ENCODE data around the gene RNF157. TPM values are rescaled to one million over a fixed set of nuclear protein-coding genes. Genes with fewer than 3 reads are reported as not detected.

The RNF157 gene
- total RNA-seq, 4 donors from 2014 or later: 0.85 to 3.4 (median 1.3) TPM

DNA sequence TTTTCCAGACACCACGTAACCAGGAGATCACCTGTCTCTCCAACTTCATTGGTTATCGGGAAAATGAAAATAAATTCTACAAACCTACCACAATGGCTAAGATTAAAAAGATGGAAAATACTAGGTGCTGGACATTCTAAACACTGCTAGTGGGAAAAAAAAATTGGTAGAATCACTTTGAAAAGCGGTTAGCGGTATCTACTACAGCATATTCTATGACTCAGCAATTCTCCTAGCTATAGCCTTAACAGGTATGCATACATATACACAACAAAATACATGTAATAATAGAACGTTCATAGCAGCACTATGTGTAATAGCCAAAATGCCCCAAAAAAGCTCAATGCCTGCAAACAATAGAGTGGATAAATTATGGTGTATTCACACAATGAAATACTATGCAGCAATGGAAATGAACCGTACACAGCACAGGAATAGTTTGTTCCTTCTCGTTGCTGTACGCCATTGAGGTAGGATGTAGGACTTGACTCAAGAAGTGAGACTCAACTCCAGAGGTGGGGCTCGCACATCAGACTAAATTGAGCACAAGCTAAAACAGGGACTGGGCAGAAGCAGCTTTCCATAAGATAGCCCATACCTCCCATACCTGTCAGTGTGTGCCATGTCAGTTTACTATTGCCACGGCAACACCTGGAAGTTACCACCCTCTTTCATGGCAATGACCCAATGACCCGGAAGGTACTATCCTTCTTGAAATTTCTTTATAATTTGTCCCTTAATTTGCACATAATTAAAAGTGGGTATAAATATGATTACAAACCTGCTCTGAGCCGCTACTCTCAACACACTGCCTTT lies 44.8 kb downstream of the RNF157 start:
- Histone ChIP-seq H3K36me3 (no peaks in the 10 kb centered on the region), H3K4me3 (no peak overlapping the region), H3K27me3 (no peaks in the 10 kb centered on the region), H3K9me3 (no peaks in the 10 kb centered on the region), H3K27ac (no peak overlapping the region), H3K4me1 (peaks cover 17% of the 10 kb centered on the region)
- no peak for TF ChIP-seq POLR2A (IDR thresholded peaks at IDR 0.05)
- TF ChIP-seq EP300 (IDR thresholded peaks at IDR 0.05): no peak
- TF ChIP-seq POLR2AphosphoS5 (IDR thresholded peaks at IDR 0.05): no peak
- TF ChIP-seq, protein P1, sequence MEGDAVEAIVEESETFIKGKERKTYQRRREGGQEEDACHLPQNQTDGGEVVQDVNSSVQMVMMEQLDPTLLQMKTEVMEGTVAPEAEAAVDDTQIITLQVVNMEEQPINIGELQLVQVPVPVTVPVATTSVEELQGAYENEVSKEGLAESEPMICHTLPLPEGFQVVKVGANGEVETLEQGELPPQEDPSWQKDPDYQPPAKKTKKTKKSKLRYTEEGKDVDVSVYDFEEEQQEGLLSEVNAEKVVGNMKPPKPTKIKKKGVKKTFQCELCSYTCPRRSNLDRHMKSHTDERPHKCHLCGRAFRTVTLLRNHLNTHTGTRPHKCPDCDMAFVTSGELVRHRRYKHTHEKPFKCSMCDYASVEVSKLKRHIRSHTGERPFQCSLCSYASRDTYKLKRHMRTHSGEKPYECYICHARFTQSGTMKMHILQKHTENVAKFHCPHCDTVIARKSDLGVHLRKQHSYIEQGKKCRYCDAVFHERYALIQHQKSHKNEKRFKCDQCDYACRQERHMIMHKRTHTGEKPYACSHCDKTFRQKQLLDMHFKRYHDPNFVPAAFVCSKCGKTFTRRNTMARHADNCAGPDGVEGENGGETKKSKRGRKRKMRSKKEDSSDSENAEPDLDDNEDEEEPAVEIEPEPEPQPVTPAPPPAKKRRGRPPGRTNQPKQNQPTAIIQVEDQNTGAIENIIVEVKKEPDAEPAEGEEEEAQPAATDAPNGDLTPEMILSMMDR (IDR thresholded peaks at IDR 0.05): no peak
- no peak for DNase-seq (ENCODE audit: low spot score in 2 of 2)
- WGBS: 91% methylated on average over 12 of the region's 12 CpGs

DNA sequence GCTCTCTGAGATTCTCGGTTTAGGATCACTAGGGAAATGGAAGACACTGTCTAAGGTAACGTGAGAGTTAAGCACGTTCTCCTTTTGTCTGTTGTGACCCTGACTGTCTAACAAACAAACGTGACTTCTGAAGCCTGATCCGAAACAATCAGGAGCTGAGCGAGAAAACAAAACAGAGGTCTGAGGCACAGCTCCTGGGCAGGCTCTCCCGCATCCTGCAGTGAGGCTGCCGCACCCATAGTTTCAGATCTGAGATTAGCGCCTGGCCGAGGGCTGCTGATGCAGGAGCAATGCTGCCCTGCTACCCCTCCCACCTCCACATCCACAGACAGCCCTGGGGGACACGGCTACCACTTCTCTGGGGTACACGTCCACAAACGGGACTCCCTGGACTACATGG lies 46.7 kb downstream of the RNF157 start:
- Histone ChIP-seq H3K27ac (no peak overlapping the region), H3K36me3 (no peaks in the 10 kb centered on the region), H3K9me3 (no peaks in the 10 kb centered on the region), H3K27me3 (peaks cover 4% of the 10 kb centered on the region), H3K4me3 (no peak overlapping the region), H3K4me1 (peaks cover 17% of the 10 kb centered on the region)
- DNase-seq (ENCODE audit: low spot score in 2 of 2): no peak
- TF ChIP-seq, protein P1 (IDR thresholded peaks at IDR 0.05): no peak
- TF ChIP-seq POLR2AphosphoS5 (IDR thresholded peaks at IDR 0.05) (no peak), EP300 (IDR thresholded peaks at IDR 0.05) (no peak), POLR2A (IDR thresholded peaks at IDR 0.05) (no peak)
- WGBS: 84% methylated on average over 12 of the region's 13 CpGs

DNA sequence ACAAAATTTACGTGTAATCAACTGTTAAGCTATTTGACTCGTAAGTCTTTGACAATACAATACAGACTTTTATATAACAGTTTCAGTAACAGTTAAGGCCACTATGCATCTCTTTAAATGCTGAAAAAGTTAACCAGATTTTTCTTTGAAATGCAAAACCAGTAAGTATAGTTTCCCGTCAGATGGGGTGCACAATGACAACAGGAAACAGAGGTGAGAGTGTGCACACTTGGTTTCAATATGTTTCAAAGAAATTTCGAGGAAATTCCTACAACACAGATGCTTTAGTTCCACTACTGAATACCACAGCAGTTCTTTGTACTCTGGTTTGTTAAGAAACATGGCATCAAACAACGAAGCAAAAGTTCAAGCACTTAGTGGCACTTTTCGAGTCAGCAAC lies 48.4 kb downstream of the RNF157 start:
- no peak for TF ChIP-seq POLR2AphosphoS5 (IDR thresholded peaks at IDR 0.05)
- TF ChIP-seq POLR2A (IDR thresholded peaks at IDR 0.05): no peak
- no peak for TF ChIP-seq EP300 (IDR thresholded peaks at IDR 0.05)
- TF ChIP-seq, protein P1 (IDR thresholded peaks at IDR 0.05): no peak
- H3K4me3 ChIP-seq: no peak overlapping the region
- peaks cover 6% of the 10 kb centered on the region for H3K4me1 ChIP-seq
- no peaks in the 10 kb centered on the region for H3K36me3 ChIP-seq
- H3K9me3 ChIP-seq: no peaks in the 10 kb centered on the region
- 57% methylated on average over 6 of the region's 6 CpGs for WGBS
- H3K27ac ChIP-seq: no peak overlapping the region
- H3K27me3 ChIP-seq: peaks cover 4% of the 10 kb centered on the region
- DNase-seq (ENCODE audit: low spot score in 2 of 2): no peak

DNA sequence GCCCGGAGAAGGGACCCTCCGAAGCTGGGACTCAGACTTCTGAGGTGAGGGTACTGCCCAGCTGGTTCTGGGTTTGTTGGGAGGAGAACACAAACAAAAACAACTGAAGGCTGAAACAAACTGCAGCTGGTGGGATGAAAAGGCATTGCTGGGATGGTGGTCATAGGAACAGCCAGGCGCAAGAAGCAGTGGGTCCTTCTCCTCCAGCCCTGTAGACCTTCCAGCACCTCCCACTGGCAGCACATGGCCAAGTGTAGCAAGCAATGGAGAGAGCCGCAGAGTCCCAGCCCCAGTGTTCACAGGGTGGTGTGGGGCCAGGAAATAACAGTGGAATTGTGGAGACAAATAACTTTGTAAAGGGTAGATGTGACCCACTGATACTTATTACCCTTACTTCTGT lies 50.6 kb downstream of the RNF157 start:
- no peak for DNase-seq (ENCODE audit: low spot score in 2 of 2)
- peaks cover 4% of the 10 kb centered on the region for H3K27me3 ChIP-seq
- TF ChIP-seq EP300 (IDR thresholded peaks at IDR 0.05): no peak
- TF ChIP-seq POLR2A (IDR thresholded peaks at IDR 0.05): no peak
- no peak for TF ChIP-seq POLR2AphosphoS5 (IDR thresholded peaks at IDR 0.05)
- TF ChIP-seq, protein P1 (IDR thresholded peaks at IDR 0.05): no peak
- H3K9me3 ChIP-seq: no peaks in the 10 kb centered on the region
- H3K4me1 ChIP-seq: no peaks in the 10 kb centered on the region
- 93% methylated on average over 4 of the region's 4 CpGs for WGBS
- no peak overlapping the region for H3K27ac ChIP-seq
- no peaks in the 10 kb centered on the region for H3K36me3 ChIP-seq
- H3K4me3 ChIP-seq: no peak overlapping the region

DNA sequence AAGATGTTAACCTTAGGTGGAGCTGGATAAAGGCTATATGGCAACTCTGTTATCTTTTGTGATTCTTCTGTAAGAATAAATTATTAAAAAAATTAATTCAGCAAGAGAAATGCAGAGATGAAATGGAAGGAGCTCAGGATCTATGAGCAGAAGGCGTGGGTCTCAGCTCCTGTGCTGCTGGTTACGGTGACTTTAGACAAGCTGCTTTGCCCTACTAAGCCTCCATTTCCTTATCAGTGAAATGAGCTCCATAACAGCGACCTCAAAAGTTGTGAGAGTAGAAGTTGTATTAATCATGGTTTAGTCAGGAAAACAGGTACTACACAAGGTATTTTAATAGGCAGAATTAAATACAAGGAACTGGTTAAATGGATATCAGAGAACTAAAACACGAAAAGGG lies 51.0 kb downstream of the RNF157 start:
- Histone ChIP-seq H3K4me3 (no peak overlapping the region), H3K9me3 (no peaks in the 10 kb centered on the region), H3K36me3 (no peaks in the 10 kb centered on the region), H3K27ac (no peak overlapping the region), H3K27me3 (peaks cover 4% of the 10 kb centered on the region), H3K4me1 (no peaks in the 10 kb centered on the region)
- 87% methylated on average over 4 of the region's 4 CpGs for WGBS
- DNase-seq (ENCODE audit: low spot score in 2 of 2): no peak
- TF ChIP-seq POLR2AphosphoS5 (IDR thresholded peaks at IDR 0.05) (no peak), EP300 (IDR thresholded peaks at IDR 0.05) (no peak), POLR2A (IDR thresholded peaks at IDR 0.05) (no peak)
- TF ChIP-seq, protein P1 (IDR thresholded peaks at IDR 0.05): no peak
